Measurements from ENCODE around the gene CBFA2T3.

Gene CBFA2T3

GRCh38 chr16:88975511-88976061 lies 1.4 kb downstream of the CBFA2T3 start:
- no peak overlapping the region for H3K27ac ChIP-seq
- TF ChIP-seq ZFX (IDR thresholded peaks at IDR 0.05; ENCODE audit: borderline replicate concordance): no peak
- TF ChIP-seq, protein P1, sequence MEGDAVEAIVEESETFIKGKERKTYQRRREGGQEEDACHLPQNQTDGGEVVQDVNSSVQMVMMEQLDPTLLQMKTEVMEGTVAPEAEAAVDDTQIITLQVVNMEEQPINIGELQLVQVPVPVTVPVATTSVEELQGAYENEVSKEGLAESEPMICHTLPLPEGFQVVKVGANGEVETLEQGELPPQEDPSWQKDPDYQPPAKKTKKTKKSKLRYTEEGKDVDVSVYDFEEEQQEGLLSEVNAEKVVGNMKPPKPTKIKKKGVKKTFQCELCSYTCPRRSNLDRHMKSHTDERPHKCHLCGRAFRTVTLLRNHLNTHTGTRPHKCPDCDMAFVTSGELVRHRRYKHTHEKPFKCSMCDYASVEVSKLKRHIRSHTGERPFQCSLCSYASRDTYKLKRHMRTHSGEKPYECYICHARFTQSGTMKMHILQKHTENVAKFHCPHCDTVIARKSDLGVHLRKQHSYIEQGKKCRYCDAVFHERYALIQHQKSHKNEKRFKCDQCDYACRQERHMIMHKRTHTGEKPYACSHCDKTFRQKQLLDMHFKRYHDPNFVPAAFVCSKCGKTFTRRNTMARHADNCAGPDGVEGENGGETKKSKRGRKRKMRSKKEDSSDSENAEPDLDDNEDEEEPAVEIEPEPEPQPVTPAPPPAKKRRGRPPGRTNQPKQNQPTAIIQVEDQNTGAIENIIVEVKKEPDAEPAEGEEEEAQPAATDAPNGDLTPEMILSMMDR (IDR thresholded peaks at IDR 0.05): no peak

- no peak overlapping the region for H3K27ac ChIP-seq
- TF ChIP-seq ZFX (IDR thresholded peaks at IDR 0.05; ENCODE audit: borderline replicate concordance): no peak
- TF ChIP-seq, protein P1 (IDR thresholded peaks at IDR 0.05): no peak
Observed at GRCh38 chr16:88974916-88975215, 2.1 kb downstream of the CBFA2T3 start.

DNA sequence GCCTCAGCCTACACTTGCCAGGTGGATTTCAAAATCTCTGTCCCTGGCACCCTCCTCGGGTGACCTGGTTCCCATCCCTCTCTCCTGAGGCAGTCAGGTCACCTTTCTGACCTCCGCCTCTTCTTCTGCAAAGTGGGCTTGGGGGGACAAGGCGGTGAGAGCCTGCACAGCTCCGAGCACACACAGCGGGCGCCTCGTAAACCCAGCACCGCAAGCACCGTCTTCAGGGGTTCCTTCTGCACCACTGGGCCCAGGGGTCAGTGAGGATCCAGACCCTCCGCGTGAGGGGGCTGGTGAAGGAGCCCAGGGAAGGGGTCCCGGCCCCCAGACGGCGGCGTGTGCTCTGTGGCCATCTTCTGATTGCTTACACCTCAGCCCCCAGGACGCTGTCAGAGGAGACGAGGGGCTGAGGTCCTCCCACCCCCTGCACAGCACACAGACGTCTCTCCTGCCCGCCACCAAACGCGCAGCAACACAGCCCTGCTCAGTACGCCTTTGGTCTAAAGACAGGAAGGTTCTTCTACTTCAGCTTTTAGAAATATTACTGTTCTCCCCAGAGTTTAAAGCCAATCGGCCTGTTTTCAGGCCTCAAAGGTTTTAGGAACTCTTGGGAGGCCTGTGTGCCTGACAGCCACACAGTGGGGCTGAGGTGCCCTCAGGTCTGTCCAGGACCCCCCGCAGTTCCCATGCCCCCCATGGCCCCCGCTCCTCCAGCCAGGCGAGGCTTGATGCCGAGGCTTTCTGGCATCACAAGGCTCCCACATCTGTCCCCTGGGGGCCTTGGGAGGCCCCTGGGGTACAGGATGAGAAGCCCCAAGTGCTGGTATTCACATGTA lies 2.7 kb downstream of the CBFA2T3 start:
- TF ChIP-seq ZFX (IDR thresholded peaks at IDR 0.05; ENCODE audit: borderline replicate concordance): no peak
- TF ChIP-seq, protein P1 (IDR thresholded peaks at IDR 0.05): no peak
- H3K27ac ChIP-seq: no peak overlapping the region

- H3K27ac ChIP-seq: no peak overlapping the region
- TF ChIP-seq ZFX (IDR thresholded peaks at IDR 0.05; ENCODE audit: borderline replicate concordance): no peak
Observed at GRCh38 chr16:88973415-88974050, 3.5 kb downstream of the CBFA2T3 start.

DNA sequence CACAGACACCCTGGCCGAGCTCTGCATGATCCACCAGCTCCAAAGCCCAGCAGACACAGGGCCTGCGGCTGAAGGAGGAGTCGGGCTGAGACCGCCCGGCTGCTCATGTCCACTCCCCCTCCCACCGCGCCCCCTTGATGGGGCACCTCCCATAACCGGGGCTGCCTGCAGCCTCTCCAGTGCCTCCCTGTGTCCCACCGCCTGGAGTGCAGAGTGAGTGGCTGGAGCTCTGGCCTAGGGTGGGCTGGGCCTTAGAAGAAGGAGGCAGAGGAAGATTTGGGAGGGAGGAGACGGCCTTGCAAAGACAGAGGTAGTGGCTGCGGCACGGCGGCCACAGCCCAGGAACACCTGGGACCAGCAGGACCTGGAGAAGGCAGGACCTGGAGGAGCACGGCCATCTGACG lies 4.0 kb downstream of the CBFA2T3 start:
- no peak for TF ChIP-seq ZFX (IDR thresholded peaks at IDR 0.05; ENCODE audit: borderline replicate concordance)
- H3K27ac ChIP-seq: no peak overlapping the region

GRCh38 chr16:88972349-88972748 lies 4.7 kb downstream of the CBFA2T3 start:
- H3K27ac ChIP-seq: no peak overlapping the region
- TF ChIP-seq, protein P1 (IDR thresholded peaks at IDR 0.05): no peak
- TF ChIP-seq ZFX (IDR thresholded peaks at IDR 0.05; ENCODE audit: borderline replicate concordance): no peak

DNA sequence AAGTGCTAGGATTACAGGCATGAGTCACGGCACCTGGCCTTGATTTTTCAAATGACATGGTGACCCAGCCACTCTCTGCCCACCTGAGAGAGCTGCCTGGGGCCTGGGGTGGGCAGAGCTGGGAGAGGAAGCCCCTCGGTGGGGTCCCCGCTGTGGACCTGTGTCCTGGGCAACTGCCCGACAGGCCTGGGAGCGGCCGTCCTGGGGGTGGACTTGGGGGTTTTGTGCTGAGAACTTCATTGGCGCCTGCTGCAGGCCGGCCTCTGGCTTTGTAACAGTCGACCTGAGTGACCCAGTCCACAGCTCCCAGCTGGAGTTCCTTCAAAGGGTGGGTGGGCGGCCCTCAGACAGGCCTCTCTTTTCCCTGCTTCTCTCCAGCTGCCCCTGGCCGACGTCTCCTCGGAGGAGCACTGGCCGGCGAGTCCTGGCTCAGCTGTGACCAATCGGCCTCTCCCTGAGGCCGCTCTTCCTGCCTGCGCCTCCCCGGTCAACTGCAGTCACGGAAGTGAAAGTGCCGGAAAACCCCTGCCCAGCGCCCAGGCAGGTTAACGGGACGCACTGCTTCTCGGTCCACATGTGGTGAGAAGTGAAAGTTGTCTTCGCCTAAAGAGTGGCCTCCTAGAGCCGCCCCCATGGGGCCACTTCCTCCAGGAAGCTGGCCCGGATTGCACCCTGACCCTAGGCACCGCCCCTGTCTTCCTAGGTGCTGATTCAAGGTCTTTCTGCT lies 5.5 kb downstream of the CBFA2T3 start:
- no peak overlapping the region for H3K27ac ChIP-seq
- TF ChIP-seq, protein P1 (IDR thresholded peaks at IDR 0.05): no peak

- H3K27ac ChIP-seq: no peak overlapping the region
- TF ChIP-seq ZFX (IDR thresholded peaks at IDR 0.05; ENCODE audit: borderline replicate concordance): no peak
- TF ChIP-seq, protein P1 (IDR thresholded peaks at IDR 0.05): no peak
Observed at GRCh38 chr16:88970539-88971065, 6.4 kb downstream of the CBFA2T3 start.

All from 22Rv1 (cell line).